C4-2B (cell line): ENCODE results near the gene RASL10B.

Experiments used
- ZFX ChIP-seq: fragments of 450-650 bp; IDR thresholded peaks from 2 replicates; pipeline ENCODE4 v1.6.1; 2017
- TF ChIP-seq, protein P1 (sequence below): fragments of 450-650 bp; conservative IDR thresholded peaks from 2 replicates; pipeline ENCODE4 v1.5.1; 2017; ENCODE audit warnings: mild to moderate bottlenecking

DNA sequence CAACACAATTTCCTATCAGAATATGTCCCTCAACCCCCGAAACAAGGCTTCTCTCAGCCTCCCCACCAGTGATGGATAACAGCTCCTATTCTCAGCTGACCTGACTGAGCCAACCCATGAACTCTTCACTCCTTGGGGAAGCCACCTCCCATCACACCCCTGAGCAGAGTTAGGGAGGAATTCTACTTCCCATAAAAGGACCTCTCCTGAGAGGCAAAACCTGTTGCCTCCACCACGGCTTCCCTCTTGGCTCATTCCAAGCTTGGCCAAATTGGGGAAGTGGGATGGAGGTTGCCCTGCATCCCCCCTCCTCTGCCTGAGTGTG is 5.7 kb upstream of the RASL10B start:
- TF ChIP-seq, protein P1, sequence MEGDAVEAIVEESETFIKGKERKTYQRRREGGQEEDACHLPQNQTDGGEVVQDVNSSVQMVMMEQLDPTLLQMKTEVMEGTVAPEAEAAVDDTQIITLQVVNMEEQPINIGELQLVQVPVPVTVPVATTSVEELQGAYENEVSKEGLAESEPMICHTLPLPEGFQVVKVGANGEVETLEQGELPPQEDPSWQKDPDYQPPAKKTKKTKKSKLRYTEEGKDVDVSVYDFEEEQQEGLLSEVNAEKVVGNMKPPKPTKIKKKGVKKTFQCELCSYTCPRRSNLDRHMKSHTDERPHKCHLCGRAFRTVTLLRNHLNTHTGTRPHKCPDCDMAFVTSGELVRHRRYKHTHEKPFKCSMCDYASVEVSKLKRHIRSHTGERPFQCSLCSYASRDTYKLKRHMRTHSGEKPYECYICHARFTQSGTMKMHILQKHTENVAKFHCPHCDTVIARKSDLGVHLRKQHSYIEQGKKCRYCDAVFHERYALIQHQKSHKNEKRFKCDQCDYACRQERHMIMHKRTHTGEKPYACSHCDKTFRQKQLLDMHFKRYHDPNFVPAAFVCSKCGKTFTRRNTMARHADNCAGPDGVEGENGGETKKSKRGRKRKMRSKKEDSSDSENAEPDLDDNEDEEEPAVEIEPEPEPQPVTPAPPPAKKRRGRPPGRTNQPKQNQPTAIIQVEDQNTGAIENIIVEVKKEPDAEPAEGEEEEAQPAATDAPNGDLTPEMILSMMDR: no peak
- no peak for TF ChIP-seq ZFX
